ENCODE results near the gene C10orf67.

- TF ChIP-seq CTCF (conservative IDR thresholded peaks at IDR 0.05; ENCODE audit: low read depth in 2 of 2) (no peak), EZH2 (IDR thresholded peaks at IDR 0.05; ENCODE audit: low read depth, unreplicated experiment) (peak; percentile 93), CREB1 (CRISPR knock-in tag; IDR thresholded peaks at IDR 0.05; ENCODE audit: low read depth) (no peak), POLR2AphosphoS5 (IDR thresholded peaks at IDR 0.05; ENCODE audit: low read depth) (no peak), REST (IDR thresholded peaks at IDR 0.05; ENCODE audit: unreplicated experiment) (no peak), EZH2phosphoT487 (IDR thresholded peaks at IDR 0.05; ENCODE audit: unreplicated experiment) (no peak), ZNF462 (CRISPR knock-in tag; IDR thresholded peaks at IDR 0.05) (no peak), JUNB (IDR thresholded peaks at IDR 0.05; ENCODE audit: unreplicated experiment) (no peak)
Measured at GRCh38 chr10:23194471-23194965, 150.1 kb downstream of the C10orf67 start.
